ENCODE data around the gene VOPP1.

GRCh38 chr7:55550010-55550663 lies 22.2 kb downstream of the VOPP1 start:
- TF ChIP-seq POLR2A (IDR thresholded peaks at IDR 0.05; ENCODE audit: borderline replicate concordance, extremely low read depth, insufficient read depth, insufficient read length), result no peak
- peak; percentile 68 to 92 (median 90) for TF ChIP-seq CTCF (IDR thresholded peaks at IDR 0.05 in 2 of 3, conservative IDR thresholded peaks at IDR 0.05 in 1 of 3; ENCODE audit: borderline replicate concordance in 1 of 3, insufficient read depth in 1 of 3, low read depth in 2 of 3, low read length in 2 of 3)
- no peak for TF ChIP-seq EZH2 (IDR thresholded peaks at IDR 0.05)
- no peak for TF ChIP-seq POLR2AphosphoS5 (IDR thresholded peaks at IDR 0.05; ENCODE audit: low read depth, low read length)
- TF ChIP-seq SP1 (IDR thresholded peaks at IDR 0.05; ENCODE audit: low read depth), result no peak
- peak; percentile 63 for TF ChIP-seq RAD21 (IDR thresholded peaks at IDR 0.05; ENCODE audit: low read depth)

Measured in HCT116 (cell line).